ENCODE results near the gene PRR14.

DNA sequence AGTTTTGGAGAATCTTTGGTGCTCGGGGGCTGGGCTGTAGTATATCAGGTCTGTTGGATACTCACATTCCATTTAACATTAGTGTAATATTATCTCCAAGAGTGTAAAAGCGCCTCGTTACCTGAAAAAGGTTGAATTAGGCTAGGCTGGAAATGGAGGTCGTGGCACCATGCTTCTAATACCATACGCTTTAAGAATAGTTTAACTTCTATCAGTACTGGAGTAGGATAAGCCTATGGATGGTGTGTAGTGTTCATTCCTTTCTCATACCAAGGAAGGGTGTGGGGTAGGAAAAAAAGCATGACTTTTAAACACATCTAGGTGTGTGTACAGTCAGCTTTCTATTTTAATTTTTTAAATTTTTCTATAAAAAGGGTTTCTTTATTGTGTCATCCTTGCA, 50.2 kb downstream of the PRR14 start:
- TF ChIP-seq TARDBP (IDR thresholded peaks at IDR 0.05), result no peak
- TF ChIP-seq ELF4 (IDR thresholded peaks at IDR 0.05), result no peak
- TF ChIP-seq SP1 (IDR thresholded peaks at IDR 0.05), result no peak
- TF ChIP-seq SUZ12 (IDR thresholded peaks at IDR 0.05), result no peak
- TF ChIP-seq FOXK2 (IDR thresholded peaks at IDR 0.05), result no peak
- TF ChIP-seq LEF1 (IDR thresholded peaks at IDR 0.05; ENCODE audit: borderline replicate concordance), result no peak
- TF ChIP-seq BHLHE40 (IDR thresholded peaks at IDR 0.05; ENCODE audit: borderline replicate concordance), result no peak
- TF ChIP-seq, protein P1, sequence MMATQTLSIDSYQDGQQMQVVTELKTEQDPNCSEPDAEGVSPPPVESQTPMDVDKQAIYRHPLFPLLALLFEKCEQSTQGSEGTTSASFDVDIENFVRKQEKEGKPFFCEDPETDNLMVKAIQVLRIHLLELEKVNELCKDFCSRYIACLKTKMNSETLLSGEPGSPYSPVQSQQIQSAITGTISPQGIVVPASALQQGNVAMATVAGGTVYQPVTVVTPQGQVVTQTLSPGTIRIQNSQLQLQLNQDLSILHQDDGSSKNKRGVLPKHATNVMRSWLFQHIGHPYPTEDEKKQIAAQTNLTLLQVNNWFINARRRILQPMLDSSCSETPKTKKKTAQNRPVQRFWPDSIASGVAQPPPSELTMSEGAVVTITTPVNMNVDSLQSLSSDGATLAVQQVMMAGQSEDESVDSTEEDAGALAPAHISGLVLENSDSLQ (IDR thresholded peaks at IDR 0.05), result no peak
- TF ChIP-seq ZNF384 (IDR thresholded peaks at IDR 0.05), result no peak

All from HEK293T (cell line).